HG03565 (cell line): Measurements from ENCODE around the gene SEC16A.
"Not testable (repeated sequence)": the region's sequence is repeated elsewhere in the genome, so short reads cannot be mapped to it uniquely, and the experiment has no call there.

Experiments
- ATAC-seq: cut with Tn5 transposase; IDR thresholded peaks from one replicate; pipeline ENCODE4 v1.9.1; 2021; ENCODE audit warnings: mild to moderate bottlenecking, moderate library complexity; ENCODE audit not compliant: unreplicated experiment

Gene SEC16A

DNA sequence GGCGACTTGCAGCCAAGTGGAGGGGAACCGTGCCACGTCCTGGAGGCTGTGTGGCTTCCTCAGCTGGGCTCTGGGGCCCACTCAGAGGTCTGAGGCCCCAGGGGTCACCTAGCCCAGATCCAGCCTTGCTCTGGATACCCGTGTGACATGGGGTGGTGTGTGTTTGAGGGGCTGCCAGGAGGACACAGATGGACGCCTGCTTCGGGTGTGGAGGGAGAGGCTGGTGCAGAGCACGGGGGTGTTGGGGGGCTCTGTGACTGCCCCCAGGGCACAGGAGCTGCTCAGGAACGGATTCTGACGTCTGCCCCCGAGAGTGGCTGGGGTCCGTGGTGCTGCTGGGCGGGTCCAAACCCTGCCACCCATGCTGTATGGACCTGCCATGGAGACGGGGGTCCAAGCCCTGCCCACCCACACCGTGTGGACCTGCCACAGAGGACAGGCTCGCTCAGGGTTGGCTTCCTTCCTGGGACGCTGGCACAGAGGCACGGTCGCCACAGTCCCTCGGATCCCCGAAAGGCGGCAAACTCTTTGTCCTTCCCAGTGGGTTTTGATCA lies 53.7 kb downstream of the SEC16A start:
- ATAC-seq = no peak

DNA sequence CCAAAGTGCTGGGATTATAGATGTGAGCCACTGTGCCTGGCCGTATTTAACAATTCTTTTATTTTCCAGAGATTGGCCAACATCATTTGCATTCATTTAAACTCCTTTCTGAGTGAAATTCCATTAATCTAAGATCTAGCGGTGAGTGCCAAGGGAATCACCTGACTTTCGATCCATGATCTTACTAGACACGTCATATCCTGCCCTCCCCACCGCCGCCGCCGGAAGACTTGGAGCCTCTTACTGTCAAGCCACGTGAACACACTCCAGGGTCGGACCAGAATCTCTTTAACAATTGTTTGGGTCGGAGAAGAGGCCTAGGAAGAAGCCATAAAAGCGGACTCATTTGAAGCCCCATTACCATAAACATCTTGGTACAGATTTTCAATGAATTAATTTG lies 56.1 kb downstream of the SEC16A start:
- no peak for ATAC-seq

DNA sequence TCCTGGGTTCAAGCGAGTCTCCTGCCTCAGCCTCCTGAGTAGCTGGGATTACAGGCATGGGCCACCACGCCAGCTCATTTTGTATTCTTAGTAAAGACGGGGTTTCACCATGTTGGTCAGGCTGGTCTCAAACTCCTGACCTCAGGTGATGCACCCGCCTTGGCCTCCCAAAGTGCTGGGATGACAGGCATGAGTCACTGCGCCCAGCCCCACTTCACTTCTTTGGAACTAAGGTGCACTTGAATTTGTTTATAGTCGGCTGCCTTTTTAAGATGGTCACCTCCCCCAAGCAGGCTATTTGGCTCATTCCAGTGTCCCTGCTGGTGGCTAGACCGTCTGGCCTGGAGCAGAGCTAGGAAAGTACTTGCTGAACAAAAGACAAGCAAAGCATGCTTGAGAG lies 57.5 kb downstream of the SEC16A start:
- not testable (repeated sequence) for ATAC-seq

DNA sequence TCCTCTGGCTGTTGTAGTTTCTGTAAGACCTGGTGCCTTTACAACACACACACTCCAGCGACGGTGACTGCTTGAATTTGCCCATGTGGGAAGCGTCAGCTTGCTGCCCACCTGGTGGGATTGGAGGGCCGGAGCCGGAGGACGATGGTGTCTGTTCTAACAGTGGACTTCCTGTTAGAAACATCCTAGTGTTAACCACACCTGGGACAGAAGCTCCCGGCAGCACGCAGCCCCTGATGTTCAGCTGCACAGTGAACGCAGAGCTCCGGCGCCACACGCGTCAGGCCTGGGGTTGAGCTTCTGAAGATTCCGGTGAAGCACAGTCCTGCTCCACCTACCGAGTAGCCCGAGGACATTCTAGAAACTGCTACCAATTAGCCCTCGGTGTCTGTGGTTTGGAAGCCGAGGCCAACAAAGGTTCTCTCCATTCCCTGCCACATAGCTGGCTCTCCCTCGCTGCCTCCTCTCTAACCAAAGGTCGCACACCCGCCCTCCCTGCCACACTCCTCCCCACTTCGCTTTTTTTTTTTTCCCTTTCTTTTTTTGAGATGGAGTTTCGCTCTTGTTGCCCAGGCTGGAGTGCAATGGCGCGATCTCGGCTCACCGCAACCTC lies 58.0 kb downstream of the SEC16A start:
- ATAC-seq = no peak

DNA sequence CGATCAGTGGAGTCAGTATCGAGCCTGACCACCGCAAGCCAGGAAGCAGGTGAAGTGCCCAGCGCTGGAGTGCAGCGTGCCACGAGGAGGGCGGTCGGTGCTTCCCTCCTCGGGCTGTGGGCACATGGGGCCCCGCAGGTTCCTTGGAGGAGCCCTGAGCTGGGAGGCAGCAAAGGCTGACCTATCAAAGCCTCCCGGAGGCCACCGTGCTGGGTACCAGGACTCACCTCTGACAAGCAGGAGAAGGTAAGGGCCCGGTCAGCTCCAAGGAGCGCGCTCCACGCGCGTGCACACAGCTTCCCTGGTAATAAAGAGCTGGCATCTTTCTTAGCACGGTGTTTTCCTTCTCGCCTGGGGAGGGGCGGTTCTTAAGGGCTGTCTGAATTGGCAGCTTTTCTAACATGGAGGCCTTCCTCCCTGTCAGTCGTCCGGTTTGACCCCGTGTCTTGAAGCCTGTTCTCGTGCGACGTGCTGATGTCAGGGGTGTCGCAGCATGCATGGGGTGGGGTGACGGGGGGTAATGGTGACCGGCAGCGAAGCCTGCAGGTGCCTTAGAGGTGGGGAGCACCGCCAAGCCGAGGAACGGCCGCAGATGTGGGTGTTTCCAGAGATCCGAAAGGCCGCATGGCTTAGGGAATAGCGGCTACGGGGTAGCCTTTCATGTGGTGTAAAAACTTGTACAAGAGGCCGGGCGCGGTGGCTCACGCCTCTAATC lies 59.3 kb downstream of the SEC16A start:
- ATAC-seq = no peak

DNA sequence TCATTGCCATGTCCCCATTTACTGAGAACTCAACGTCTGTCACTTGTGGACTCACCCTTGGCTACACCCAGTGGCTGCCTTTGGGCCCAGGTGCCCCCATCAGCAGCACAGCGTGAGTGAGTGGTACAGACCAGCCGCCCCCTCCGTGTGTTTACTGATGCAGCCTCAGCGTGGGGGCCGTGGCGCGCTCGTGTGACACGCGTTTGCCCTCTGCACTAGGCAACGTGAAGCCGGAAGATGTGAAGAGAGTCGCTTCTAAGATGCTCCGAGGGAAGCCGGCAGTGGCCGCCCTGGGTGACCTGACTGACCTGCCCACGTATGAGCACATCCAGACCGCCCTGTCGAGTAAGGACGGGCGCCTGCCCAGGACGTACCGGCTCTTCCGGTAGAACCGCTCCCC lies 60.0 kb downstream of the SEC16A start:
- ATAC-seq = no peak

DNA sequence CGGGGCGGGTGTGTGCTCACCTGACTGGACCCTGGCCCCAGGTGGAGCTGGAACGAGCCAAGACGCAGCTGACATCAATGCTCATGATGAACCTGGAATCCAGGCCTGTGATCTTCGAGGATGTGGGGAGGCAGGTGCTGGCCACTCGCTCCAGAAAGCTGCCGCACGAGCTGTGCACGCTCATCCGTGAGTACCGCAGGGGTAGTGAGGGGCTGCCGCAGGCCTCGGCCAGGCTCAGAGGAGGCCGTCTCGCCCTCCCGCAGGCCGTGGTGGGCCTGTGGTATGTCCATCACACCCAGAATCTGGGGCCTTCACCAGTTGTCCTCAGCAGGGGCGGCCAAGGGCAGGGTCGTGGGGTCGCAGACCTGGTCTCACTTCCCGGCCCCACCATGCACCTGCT lies 61.0 kb downstream of the SEC16A start:
- no peak for ATAC-seq

DNA sequence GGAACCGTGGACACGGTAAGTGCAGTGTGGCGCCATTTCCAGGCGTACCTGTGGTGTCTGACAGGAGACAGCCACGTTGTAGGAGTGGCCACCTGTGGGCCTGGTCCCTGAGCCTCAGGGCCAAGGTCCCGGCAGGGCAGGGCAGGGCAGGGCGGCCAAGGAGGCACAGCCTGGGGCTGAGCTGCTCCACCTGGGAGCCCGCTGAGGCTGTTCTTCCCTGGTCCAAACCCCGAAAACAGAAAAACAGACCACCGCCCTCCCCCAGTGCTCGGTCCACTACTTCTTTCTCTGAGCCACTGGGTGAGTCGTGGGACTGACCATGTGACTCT lies 63.8 kb downstream of the SEC16A start:
- no peak for ATAC-seq

DNA sequence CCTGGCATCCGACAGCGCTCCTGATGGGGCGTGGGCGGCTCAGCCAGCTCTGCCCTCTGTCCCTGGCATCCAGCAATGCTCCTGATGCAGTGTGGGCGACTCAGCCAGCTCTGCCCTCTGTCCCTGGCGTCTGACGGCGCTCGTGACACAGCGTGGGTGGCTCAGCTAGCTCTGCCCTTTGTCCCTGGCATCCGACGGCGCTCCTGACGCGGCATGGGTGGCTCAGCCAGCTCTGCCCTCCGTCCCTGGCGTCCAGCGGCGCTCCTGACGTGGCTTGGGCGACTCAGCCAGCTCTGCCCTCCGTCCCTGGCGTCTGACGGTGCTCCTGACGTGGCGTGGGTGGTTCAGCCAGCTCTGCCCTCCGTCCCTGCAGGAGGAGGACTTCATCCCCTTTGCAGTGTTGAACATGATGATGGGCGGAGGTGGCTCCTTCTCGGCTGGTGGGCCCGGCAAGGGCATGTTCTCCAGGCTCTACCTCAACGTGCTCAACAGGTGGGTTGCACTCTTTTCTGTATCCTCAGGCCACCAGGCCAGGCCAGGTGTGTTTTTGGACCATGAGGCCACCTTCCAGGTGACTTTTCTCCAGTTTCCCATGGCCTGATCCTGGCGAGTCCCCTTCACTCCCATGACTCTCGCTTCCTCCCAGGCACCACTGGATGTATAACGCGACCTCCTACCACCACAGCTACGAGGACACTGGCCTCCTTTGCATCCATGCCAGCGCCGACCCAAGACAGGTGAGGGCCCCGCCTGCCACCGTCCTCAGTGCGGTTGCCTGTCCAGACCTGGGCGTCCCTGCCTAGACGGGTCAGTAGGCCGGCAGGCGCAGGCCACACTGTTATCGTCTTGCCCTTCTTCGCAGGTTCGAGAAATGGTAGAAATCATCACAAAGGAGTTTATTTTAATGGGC lies 64.4 kb downstream of the SEC16A start:
- no peak for ATAC-seq

DNA sequence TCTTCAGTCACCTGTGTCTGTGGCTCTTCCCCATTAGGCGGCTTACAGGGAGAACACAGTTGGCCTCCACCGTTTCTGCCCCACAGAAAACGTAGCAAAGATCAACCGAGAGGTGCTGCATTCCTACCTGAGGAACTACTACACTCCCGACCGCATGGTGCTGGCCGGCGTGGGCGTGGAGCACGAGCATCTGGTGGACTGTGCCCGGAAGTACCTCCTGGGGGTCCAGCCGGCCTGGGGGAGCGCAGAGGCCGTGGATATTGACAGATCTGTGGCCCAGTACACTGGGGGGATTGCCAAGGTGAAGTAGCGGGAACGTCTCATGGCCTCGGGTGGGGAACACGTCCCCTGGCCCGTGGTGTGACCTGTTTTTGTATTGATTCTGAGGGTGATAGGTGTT lies 65.9 kb downstream of the SEC16A start:
- ATAC-seq = no peak

DNA sequence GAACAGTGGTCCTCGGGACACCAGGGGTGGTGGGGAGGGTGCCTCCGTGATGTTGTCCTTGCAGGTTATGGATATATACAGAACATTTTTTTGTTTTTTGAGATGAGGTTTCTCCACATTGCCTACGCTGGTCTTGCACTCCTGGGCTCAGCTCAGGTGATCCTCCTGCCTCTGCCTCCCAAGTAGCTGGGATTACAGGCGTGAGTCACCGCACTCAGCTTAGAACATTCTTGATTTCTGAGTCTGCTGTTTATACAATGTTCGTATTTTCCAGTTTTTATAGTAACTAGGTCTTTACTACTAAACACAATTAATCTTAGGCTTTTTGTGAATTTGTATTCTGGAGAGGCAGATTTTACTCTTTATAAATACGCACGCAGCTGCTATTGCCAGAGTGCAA lies 66.4 kb downstream of the SEC16A start:
- ATAC-seq = no peak

DNA sequence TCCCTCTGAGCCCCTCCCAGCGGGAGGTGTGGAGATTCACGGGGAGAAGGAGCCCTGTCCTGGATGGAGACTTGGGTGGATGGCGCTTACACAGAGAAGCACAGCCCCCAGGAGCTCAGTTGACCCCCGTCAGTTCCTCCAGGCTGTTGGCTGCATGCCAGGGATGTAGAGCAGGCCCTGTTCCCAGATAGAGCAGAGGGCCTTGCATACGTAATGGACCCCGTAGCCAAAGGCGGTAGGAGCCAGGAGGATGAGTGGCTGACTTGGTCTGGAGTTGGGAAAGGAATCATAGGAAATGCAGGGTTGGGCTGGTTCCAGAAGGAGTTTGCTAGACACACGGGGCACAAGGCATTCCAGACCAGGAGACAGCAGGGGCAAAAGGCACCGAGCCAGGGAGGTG lies 69.9 kb downstream of the SEC16A start:
- ATAC-seq = no peak

DNA sequence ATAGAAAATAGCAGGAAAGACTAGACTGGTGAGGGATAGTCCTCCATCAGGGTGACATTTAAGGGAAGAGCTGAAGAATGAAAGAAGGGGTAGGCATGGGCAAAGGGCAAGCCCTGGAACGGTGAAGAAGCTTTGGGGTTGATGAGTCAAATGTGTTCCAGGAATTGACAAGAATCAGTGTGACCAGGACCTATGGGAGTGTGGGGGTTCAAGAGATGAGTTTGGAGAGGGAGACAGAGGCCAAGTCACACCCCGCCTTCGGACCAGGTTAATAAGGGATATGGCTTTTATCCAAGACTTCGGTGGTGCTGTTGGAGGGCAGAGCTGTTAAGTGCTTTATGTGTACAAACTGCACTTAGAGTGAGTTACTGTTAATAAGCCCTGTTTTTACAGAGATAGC lies 71.5 kb downstream of the SEC16A start:
- no peak for ATAC-seq

DNA sequence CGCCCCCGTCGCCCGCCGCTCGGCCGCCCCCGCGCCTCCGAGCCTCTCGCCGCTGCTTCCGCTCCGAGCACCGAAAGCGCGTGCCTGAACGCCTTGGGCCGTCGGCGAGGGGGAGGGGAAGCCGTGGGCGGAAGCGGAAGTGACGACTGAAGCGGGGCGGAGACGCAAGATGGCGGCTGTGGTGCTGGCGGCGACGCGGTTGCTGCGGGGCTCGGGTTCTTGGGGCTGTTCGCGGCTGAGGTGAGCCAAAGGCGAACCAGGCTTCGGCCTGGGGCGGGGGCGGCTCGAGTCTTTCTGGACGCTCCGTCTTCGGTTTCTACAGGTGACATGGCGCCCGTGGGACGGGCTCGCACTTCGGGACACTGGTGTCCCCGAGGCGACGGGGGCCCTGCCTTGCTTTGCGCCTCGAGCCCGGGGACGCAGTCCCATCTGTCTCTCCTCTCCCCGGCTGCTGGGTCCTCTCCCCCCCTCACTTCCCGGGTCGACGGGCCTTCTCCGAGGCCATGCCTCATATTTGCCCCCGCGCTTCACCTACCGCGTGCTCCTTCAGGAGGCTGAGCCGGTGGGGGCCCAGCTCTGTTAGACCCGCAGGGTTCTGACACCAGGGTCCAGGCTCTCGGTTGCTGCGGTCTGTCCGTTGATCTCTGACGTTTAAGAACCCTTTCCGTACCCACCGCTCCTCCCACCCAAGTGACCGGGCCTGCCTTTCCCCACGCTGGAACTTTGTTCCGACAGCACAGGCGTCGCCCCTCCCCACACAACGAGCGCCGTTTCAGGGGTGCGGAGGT lies 72.1 kb downstream of the SEC16A start, which contains the start of the genes ENTR1 and PMPCA:
TSS of gene ENTR1 (minus strand) at position 115 of the 788 bp plus-strand sequence. CDS start 217 bp downstream, outside the sequence.
TSS of gene PMPCA (plus strand) at position 159 of the 788 bp plus-strand sequence. CDS start at position 170, 11 bp downstream.
- peak; percentile 77 for ATAC-seq

DNA sequence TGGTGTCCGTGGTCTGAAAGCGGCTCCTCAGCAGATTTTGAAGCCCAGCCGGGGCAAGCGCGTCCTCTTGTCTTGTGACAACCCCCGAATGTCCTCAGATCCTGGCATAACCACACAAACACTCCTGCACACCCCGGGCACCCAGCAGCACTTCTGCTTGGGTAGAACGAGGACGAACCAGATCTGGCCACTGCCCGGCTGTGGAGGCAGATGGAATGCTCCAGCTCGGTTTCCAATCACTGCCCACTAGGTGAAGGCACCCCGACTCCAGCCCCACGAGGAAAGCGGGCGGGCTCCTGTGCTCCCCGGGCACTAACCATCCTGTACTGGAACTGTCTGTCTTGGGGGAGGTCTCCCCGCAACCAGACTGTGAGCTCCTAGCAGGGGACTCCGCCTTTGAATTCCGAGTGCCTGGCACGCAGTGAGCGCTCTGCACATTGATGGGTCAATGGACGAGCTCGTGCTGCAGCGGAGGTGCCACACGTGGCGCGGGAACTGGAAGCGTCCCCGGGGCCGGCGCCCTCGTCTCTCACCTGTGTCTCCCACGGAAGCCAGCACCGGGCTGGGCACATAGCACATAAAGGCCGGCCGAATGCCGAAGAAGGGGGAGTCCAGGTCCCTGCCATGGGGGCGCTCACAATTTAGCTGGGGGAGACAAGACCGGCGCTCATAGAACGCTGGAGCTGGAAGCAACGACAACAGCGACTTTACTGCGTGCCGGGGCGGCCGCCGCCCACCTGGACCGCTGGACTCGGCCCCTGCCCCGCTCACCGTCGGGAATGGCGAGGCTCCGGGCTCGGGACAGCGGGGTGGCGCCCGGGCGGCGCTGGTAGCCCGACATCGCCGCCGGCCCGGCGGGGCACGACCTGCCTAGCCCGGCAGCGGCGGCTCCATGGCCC lies 73.0 kb downstream of the SEC16A start:
- peak; percentile 11 for ATAC-seq

DNA sequence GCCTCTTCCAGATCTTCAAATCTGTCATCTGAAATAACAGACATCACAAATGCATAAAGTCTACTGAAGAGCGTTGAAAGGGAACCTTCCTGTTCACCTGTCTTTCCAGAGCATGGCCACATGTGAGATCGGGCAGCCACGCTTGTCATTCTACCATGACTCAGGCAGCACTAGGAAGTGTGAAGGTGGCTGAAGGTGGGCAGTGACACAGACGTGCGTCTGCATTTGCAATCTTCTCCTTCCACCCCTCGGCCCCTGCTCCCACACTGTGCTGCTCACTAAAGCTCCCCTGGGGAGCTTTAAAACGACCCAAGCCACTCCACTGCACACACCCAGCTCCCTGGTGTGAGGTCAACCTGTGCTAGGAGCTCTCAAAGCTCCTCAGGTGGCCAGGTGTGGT lies 74.9 kb downstream of the SEC16A start:
- ATAC-seq = no peak

DNA sequence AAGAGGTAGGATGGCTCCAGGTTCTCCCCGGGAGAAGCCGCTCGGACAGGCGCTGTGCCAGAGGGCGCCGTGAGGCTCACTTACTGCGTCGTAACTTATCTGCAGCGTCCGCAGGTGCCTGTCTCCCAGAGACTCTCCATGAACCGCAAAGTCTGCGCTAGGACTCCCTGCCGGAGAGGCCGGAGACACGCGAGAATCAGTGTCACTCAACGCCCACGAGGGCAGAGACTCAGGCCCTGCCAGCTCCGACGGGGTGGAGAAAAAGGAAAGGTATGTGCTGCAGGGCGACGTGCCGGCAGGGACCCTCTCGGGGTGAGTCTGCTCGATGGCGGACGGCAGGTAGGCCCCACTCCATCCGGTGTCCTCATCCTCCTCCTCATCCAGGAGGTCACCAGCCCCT lies 75.8 kb downstream of the SEC16A start:
- ATAC-seq = not testable (repeated sequence)

DNA sequence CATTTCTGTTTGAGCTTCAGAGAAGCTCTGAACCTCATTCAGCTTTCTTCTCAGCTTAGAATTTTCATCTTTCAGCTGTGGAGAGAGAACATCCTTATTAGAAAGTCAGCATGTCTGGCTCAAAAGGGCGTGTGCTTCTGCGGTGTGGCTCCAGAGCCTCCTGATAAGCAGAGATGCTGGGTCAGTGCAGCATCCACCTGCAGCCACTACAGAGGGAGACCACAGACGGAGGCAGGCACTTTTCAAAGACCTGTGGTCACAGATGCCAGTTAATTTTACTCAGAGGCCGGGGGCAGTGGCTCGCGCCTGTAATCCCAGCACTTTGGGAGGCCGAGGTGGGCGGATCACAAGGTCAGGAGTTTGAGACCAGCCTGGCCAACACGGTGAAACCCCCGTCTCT lies 76.9 kb downstream of the SEC16A start:
- not testable (repeated sequence) for ATAC-seq

DNA sequence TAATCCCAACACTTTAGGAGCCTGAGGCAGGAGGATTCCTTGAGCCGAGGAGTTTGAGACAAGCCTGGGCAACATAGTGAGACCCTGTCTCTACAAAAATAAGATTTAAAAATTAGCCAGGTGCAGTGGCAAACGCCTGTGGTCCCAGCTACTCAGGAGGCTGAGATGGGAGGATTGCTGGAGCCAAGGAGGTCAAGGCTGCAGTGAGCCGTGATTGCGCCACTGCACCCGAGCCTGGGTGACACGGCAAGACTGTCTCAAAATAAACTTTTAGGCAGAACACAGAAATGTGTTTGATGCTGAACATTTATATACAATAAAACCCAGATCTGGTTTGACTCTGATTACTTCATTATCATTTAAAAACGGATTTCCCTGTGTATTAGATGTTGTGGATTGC lies 77.4 kb downstream of the SEC16A start:
- ATAC-seq = no peak

DNA sequence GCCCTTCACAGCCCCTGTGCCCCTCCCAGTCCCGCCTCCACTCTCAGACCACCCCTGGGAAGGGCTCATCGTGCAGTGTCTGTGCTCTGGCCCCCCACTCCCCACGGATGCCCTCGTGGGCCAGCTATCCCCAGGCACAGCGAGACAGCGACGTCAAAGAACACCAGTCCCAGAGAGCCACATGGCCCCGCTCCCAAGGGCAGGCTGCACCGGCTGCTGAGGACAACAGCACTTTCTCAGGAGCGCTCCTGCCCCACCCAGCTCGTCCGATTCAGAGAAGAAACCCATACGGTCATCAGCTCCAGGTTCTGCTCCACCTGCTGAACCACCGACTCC lies 78.1 kb downstream of the SEC16A start:
- no peak for ATAC-seq
